A549 (cell line): ENCODE results near the gene MMP25.

Source experiments
- BHLHE40 ChIP-seq: IDR thresholded peaks from 2 replicates; pipeline ENCODE4 v1.6.1; 2012; ENCODE audit warnings: low read depth, low read length, inconsistent platforms
- CTCF ChIP-seq: fragments of >200 bp; sonication (Bioruptor Twin); formaldehyde crosslinking; IDR thresholded peaks from 3 replicates; pipeline ENCODE4 v1.5.1; 2016
- EHMT2 ChIP-seq: fragments of 200-600 bp; sonication (generic); IDR thresholded peaks from 2 replicates; pipeline ENCODE4 v1.6.1; 2016; ENCODE audit warnings: antibody characterized with exemption, low read depth, mild to moderate bottlenecking, moderate library complexity
- HMGXB4 ChIP-seq: fragments of 250-450 bp; sonication (Bioruptor Pico); IDR thresholded peaks from 2 replicates; pipeline ENCODE4 v1.5.0; 2021; ENCODE audit warnings: mild to moderate bottlenecking, moderate library complexity, borderline replicate concordance
- MAX ChIP-seq: IDR thresholded peaks from 2 replicates; pipeline ENCODE4 v1.6.1; 2012
- POLR2A ChIP-seq: IDR thresholded peaks from 2 replicates; pipeline ENCODE4 v1.6.1; 2012; ENCODE audit warnings: mild to moderate bottlenecking, low read length
- RARB ChIP-seq: fragments of 250-450 bp; sonication (Bioruptor Pico); IDR thresholded peaks from 2 replicates; pipeline ENCODE4 v1.8.0; 2021; ENCODE audit warnings: mild to moderate bottlenecking, moderate library complexity
- SMC3 ChIP-seq: fragments of >200 bp; sonication (Bioruptor Twin); formaldehyde crosslinking; IDR thresholded peaks from 3 replicates; pipeline ENCODE4 v1.6.1; 2018; ENCODE audit warnings: inconsistent platforms

- TF ChIP-seq CTCF: no peak
- no peak for TF ChIP-seq BHLHE40
- TF ChIP-seq POLR2A: no peak
- TF ChIP-seq MAX: peak; percentile 30; the same call in 1 of the 2 replicates
- TF ChIP-seq SMC3: no peak
- peak; percentile 29; the same call in 1 of the 2 replicates for TF ChIP-seq RARB (CRISPR knock-in tag)
- TF ChIP-seq EHMT2: no peak
- no peak for TF ChIP-seq HMGXB4 (CRISPR knock-in tag)
Observed at GRCh38 chr16:3022208-3022683, 24.1 kb upstream of the MMP25 start.
